Spleen (tissue), 11 donors: ENCODE measurements around the gene EXOC6B. TPM values are rescaled to one million over a fixed set of nuclear protein-coding genes. Genes with fewer than 3 reads are reported as not detected.

Source experiments
- DNase-seq: peaks from one replicate; pipeline ENCODE4 v3.0.0-alpha.2; 2020
- H3K27ac ChIP-seq, 8 donors: fragments of 200-600 bp; sonication (generic) in 7 of 8; 1 replicate in 4 of 8; 2 replicates in 4 of 8; pipeline versions ENCODE4 v1.5.0 to v1.8.0; 2016 to 2021; ENCODE audit warnings: inconsistent platforms in 4 of 8, mild to moderate bottlenecking in 4 of 8, moderate library complexity in 1 of 8
- H3K27me3 ChIP-seq, 7 donors: fragments of 200-600 bp; sonication (generic) in 6 of 7; replicated peaks in 1 of 7; 1 replicate in 4 of 7; 2 replicates in 3 of 7; pipeline versions ENCODE4 v1.5.0 to v1.8.0; 2016 to 2021; ENCODE audit warnings: inconsistent platforms in 3 of 7, mild to moderate bottlenecking in 1 of 7
- H3K36me3 ChIP-seq, 6 donors: fragments of 200-600 bp; sonication (generic) in 5 of 6; 1 replicate in 4 of 6; 2 replicates in 2 of 6; pipeline versions ENCODE4 v1.5.0 to v1.8.0; 2016 to 2021; ENCODE audit warnings: inconsistent platforms in 2 of 6
- H3K4me1 ChIP-seq, 6 donors: fragments of 200-600 bp; sonication (generic) in 5 of 6; 1 replicate in 3 of 6; 2 replicates in 3 of 6; pipeline versions ENCODE4 v1.5.0 to v1.8.0; 2016 to 2021; ENCODE audit warnings: inconsistent platforms in 3 of 6
- H3K4me3 ChIP-seq, 8 donors: fragments of 200-600 bp; sonication (generic) in 7 of 8; 1 replicate in 4 of 8; 2 replicates in 4 of 8; pipeline versions ENCODE4 v1.5.0 to v1.8.0; 2016 to 2021; ENCODE audit warnings: inconsistent platforms in 4 of 8, mild to moderate bottlenecking in 4 of 8, moderate library complexity in 2 of 8
- H3K9me3 ChIP-seq, 8 donors: fragments of 200-600 bp; sonication (generic) in 7 of 8; 1 replicate in 4 of 8; 2 replicates in 4 of 8; pipeline versions ENCODE4 v1.5.0 to v1.8.0; 2016 to 2021; ENCODE audit warnings: inconsistent platforms in 4 of 8
- POLR2A ChIP-seq, 3 donors: fragments of 450-650 bp; IDR thresholded peaks; one replicate each; pipeline ENCODE4 v1.5.1; 2017; ENCODE audit warnings: antibody characterized with exemption in 3 of 3, mild to moderate bottlenecking in 1 of 3
- POLR2AphosphoS5 ChIP-seq, 3 donors: sonication (generic); formaldehyde crosslinking; IDR thresholded peaks; one replicate each; pipeline ENCODE4 v1.5.1; 2017; ENCODE audit warnings: antibody characterized with exemption in 3 of 3
- WGBS, 5 donors: extraction: QIAGEN DNeasy Blood & Tissue Kit in 3 of 5; methylation state at CpG; one replicate each; pipeline versions ENCODE4 v1.1.5 to v1.1.7; 2013 to 2018; 5-methylcytosine and 5-hydroxymethylcytosine counted together
- intact Hi-C: fragments of 100-400 bp; cut with DNase I; formaldehyde crosslinking; loops from one replicate; pipeline ENCODE4 v1.15.0; 2023; ENCODE audit warnings: low total_unique reads
- polyA plus RNA-seq, 3 donors: library from polyadenylated mRNA; stranded (reverse); fragments of 200-250 nt; gene quantifications; one replicate each; pipeline ENCODE4 v1.2.1, GENCODE V29; 2013
- total RNA-seq, 7 donors: library from RNA; depleted of rRNA in 3 of 7; stranded (reverse); fragments of >200 nt in 3 of 7; fragmentation: NEBNext Ultra II Directional in 4 of 7; extraction: Animal tissue kit (Norgen Biotek cat#: 25700) in 4 of 7; gene quantifications; one replicate each; pipeline versions ENCODE4 v1.1.0 to v1.2.1, GENCODE V29; 2016 to 2021
- TF ChIP-seq, protein P1 (sequence below), 11 experiments: fragments of 200-600 bp in 7 of 11; fragments of 450-650 bp in 4 of 11; sonication (generic) in 4 of 11; IDR thresholded peaks in 8 of 11; conservative IDR thresholded peaks in 3 of 11; 1 replicate in 7 of 11; 2 replicates in 4 of 11; pipeline versions ENCODE4 v1.4.0 to v1.8.0; 2016 to 2021; ENCODE audit warnings: antibody characterized with exemption in 11 of 11, inconsistent platforms in 4 of 11, mild to moderate bottlenecking in 1 of 11
- donor health status: healthy with polysubstance abuse.
- donor health status: DM: no; HTN: no; CAD: no; lungs with moderate emphysema.
- donor health status: DM: no; HTN: no; CAD: no.
- donor health status: Bipolar disorder and iron deficiency.
- donor health status: healthy.
- donor health status: DM: no; HTN: no; CAD: no.
- donor health status: DM: yes; HTN: yes; CAD: no.

Gene EXOC6B
- total and polyA plus RNA-seq, 10 donors = 1.0 to 27.9 (median 18.0) TPM

DNA sequence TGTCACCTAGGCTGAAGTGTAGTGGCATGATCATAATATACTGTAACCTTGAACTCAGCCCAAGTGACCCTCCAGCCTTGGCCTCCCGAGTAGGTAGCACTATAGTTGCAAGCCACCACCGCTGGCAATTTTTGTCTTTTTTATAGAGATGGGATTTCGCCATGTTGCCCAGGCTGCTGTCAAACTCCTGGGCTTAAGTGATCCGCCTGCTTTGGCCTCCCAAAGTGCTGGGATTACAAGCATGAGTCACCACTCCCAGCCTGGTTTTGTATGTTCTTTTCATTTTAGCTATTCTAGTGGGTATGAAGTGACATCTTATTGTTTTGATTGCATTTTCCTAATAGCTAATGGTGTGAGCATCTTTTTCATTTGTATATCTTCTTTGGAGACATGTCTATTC lies 11.3 kb upstream of the EXOC6B start:
- no peaks in the 10 kb centered on the region for H3K9me3 ChIP-seq
- peaks cover 0 to 24% (median 0%) of the 10 kb centered on the region in 7 donors for H3K27me3 ChIP-seq
- no peak overlapping the region for H3K4me3 ChIP-seq
- no peaks in the 10 kb centered on the region for H3K4me1 ChIP-seq
- DNase-seq = no peak
- no peak overlapping the region for H3K27ac ChIP-seq
- intact Hi-C loops = no loop called here
- WGBS, 5 donors = 76 to 85% (median 82%) methylated on average over 4 of the region's 4 CpGs
- no peak for TF ChIP-seq POLR2A (IDR thresholded peaks at IDR 0.05)
- TF ChIP-seq, protein P1, sequence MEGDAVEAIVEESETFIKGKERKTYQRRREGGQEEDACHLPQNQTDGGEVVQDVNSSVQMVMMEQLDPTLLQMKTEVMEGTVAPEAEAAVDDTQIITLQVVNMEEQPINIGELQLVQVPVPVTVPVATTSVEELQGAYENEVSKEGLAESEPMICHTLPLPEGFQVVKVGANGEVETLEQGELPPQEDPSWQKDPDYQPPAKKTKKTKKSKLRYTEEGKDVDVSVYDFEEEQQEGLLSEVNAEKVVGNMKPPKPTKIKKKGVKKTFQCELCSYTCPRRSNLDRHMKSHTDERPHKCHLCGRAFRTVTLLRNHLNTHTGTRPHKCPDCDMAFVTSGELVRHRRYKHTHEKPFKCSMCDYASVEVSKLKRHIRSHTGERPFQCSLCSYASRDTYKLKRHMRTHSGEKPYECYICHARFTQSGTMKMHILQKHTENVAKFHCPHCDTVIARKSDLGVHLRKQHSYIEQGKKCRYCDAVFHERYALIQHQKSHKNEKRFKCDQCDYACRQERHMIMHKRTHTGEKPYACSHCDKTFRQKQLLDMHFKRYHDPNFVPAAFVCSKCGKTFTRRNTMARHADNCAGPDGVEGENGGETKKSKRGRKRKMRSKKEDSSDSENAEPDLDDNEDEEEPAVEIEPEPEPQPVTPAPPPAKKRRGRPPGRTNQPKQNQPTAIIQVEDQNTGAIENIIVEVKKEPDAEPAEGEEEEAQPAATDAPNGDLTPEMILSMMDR (IDR thresholded peaks at IDR 0.05 in 8 of 11, conservative IDR thresholded peaks at IDR 0.05 in 3 of 11) = no peak
- no peak for TF ChIP-seq POLR2AphosphoS5 (IDR thresholded peaks at IDR 0.05)
- no peaks in the 10 kb centered on the region for H3K36me3 ChIP-seq

DNA sequence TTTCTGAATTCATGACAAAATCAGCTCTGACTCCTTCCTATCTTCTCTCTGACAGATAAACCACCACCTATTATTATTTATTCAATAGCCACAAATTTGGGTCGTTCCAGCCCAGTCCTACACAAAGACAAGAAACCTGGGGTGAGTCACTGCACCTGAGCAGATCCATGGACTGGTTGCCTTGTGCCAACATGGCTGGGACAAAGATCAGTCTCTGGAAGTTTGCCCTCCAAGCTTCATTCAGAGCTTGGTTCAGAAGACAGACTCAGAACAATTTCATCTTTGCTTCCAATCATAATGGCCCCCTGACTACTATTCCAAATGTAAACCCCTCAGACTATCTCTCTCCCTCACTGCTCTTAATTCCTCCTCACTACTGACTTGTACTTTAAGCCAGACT lies 9.6 kb upstream of the EXOC6B start:
- Histone ChIP-seq H3K9me3 (no peaks in the 10 kb centered on the region), H3K4me3 (no peak overlapping the region), H3K4me1 (no peaks in the 10 kb centered on the region), H3K36me3 (no peaks in the 10 kb centered on the region), H3K27ac (no peak overlapping the region), H3K27me3 (peaks cover 0 to 21% (median 0%) of the 10 kb centered on the region in 7 donors)
- DNase-seq = no peak
- intact Hi-C loops = no loop called here
- TF ChIP-seq POLR2AphosphoS5 (IDR thresholded peaks at IDR 0.05) (no peak), POLR2A (IDR thresholded peaks at IDR 0.05) (no peak)
- TF ChIP-seq, protein P1 (IDR thresholded peaks at IDR 0.05 in 8 of 11, conservative IDR thresholded peaks at IDR 0.05 in 3 of 11) = no peak
- WGBS, 5 donors = 68 to 88% (median 78%) methylated on average over 1 of the region's 1 CpG

DNA sequence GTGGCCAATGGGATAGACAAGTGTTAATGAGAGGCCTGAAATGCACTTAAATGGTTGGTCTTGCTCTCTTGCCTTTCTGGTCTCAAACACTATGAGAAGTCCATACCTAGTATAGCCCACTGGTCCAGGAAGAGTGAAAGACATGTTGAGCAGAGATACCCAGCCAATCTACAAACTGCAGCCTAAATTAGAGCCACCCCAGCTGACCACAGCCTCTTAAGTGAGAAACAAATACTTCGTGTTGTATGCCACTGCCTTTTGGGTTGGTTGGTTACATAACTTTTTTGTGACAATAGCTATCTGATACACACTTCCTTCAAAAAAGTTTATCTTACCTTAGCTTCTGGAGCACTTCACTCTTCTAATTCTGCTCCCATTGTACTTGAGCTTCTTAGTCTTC lies 8.8 kb upstream of the EXOC6B start:
- no peaks in the 10 kb centered on the region for H3K36me3 ChIP-seq
- no peak overlapping the region for H3K4me3 ChIP-seq
- intact Hi-C loops = no loop called here
- no peak overlapping the region for H3K27ac ChIP-seq
- no peaks in the 10 kb centered on the region for H3K9me3 ChIP-seq
- H3K27me3 ChIP-seq = peaks cover 0 to 17% (median 0%) of the 10 kb centered on the region in 7 donors
- TF ChIP-seq, protein P1 (IDR thresholded peaks at IDR 0.05 in 8 of 11, conservative IDR thresholded peaks at IDR 0.05 in 3 of 11) = no peak
- TF ChIP-seq POLR2A (IDR thresholded peaks at IDR 0.05) (no peak), POLR2AphosphoS5 (IDR thresholded peaks at IDR 0.05) (no peak)
- no peaks in the 10 kb centered on the region for H3K4me1 ChIP-seq
- 39 to 59% (median 48%) methylated on average over 1 of the region's 1 CpG for WGBS, 5 donors
- no peak for DNase-seq

DNA sequence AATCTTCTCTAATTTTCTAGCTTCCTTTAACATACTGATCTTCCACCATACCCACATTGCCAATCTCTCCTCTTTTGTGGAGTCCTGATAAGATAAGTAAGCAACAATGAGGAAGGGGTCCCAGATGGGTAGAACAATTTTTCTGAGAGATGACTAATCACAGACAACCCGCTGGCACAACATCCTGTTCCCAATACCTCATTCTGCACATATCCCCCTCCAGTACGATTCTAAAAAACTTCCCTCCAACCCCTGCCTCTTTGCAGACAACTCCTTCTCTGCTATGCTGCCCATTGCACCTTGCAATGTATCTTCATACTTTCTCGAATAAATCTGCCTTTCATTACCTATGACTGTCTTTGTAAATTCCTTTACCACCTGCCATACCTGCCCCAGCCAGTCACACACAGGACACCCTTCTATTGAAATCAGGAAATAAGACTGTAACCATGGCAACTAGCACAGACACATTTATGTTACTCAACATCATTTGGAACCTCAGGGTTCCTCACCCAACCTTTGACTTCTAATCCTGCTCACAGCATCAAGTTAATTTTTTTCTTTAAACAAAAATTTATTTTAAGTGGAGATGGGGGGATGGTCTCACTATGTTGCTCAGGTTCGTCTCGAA lies 7.4 kb upstream of the EXOC6B start:
- Histone ChIP-seq H3K36me3 (no peaks in the 10 kb centered on the region), H3K9me3 (no peaks in the 10 kb centered on the region), H3K4me3 (no peak overlapping the region), H3K27ac (no peak overlapping the region), H3K27me3 (peaks cover 0 to 17% (median 0%) of the 10 kb centered on the region in 7 donors), H3K4me1 (no peaks in the 10 kb centered on the region)
- intact Hi-C loops = no loop called here
- TF ChIP-seq POLR2A (IDR thresholded peaks at IDR 0.05) (no peak), POLR2AphosphoS5 (IDR thresholded peaks at IDR 0.05) (no peak)
- TF ChIP-seq, protein P1 (IDR thresholded peaks at IDR 0.05 in 8 of 11, conservative IDR thresholded peaks at IDR 0.05 in 3 of 11) = no peak
- WGBS, 5 donors = 53 to 62% (median 58%) methylated on average over 5 of the region's 5 CpGs
- DNase-seq = no peak
